ENCODE results near the gene CDK5.

DNA sequence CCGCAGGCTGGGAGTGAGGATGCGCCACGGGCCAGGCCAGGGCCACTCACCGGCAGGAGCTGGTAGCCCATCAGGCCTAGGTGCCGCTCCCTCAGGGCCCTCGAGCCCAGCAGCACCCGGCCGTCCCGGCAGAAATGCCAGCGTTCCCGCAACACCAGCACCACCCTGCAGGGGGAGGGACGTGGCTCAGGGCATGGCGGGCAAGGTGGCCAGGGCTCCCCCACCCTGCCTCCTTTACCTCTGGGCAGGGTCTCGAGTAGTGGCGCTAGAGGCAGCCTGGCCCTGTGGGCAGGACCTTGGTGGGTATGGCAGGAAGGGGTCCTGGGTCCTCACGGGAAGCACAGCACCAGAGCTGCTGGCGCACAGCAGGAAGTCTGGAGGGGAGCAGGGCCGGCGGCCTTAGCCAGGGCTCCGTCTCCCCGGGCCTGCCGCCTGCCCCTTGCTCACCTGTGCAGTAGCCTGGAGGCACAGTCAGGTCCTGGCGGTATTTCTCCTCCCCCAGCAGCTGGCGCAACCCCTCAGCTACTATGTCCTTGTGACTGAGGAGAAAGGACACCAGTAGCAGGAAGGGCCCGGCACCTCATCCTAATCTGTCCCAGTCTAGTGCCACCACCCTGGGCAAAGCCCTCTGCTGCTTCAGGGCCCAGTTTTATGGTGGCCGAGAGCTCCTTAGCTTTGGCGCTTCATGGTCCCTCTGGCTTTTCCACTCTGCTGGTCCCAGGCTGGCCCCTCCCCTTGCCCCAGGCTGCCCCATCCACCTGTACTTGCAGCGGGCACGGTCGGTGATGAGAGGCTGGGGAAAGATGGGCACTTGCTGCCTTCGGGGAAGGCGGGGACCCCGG is 19.4 kb upstream of the CDK5 start:
- TF ChIP-seq EZH2 (IDR thresholded peaks at IDR 0.05; ENCODE audit: borderline replicate concordance, control insufficient read depth, low read depth, low read length): no peak
- TF ChIP-seq, protein P1, sequence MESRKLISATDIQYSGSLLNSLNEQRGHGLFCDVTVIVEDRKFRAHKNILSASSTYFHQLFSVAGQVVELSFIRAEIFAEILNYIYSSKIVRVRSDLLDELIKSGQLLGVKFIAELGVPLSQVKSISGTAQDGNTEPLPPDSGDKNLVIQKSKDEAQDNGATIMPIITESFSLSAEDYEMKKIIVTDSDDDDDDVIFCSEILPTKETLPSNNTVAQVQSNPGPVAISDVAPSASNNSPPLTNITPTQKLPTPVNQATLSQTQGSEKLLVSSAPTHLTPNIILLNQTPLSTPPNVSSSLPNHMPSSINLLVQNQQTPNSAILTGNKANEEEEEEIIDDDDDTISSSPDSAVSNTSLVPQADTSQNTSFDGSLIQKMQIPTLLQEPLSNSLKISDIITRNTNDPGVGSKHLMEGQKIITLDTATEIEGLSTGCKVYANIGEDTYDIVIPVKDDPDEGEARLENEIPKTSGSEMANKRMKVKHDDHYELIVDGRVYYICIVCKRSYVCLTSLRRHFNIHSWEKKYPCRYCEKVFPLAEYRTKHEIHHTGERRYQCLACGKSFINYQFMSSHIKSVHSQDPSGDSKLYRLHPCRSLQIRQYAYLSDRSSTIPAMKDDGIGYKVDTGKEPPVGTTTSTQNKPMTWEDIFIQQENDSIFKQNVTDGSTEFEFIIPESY (IDR thresholded peaks at IDR 0.05): 0 out of 2 replicates have a peak, but pooled peaks have one; percentile 28
